GM23338 (cell line): ENCODE data around the gene SLC17A8. TPM values are rescaled to one million over a fixed set of nuclear protein-coding genes. Genes with fewer than 3 reads are reported as not detected.

Experiments
- ATAC-seq: fragments of 200-7000 bp; cut with Tn5 transposase; 3 replicates; pipeline ENCODE4 v1.9.1; 2020
- DNase-seq: peaks from one replicate; pipeline ENCODE4 v3.0.0-alpha.2; 2015; ENCODE audit warnings: low spot score
- H2AFZ ChIP-seq: fragments of 200-600 bp; sonication (generic); 2 replicates; pipeline ENCODE4 v1.8.0; 2016; ENCODE audit warnings: antibody characterized with exemption, mild to moderate bottlenecking, moderate library complexity
- H3F3A ChIP-seq: fragments of 200-600 bp; sonication (generic); replicated peaks from 2 replicates; pipeline ENCODE4 v1.8.0; 2017; ENCODE audit warnings: antibody characterized with exemption, mixed run types, low read depth
- H3K27ac ChIP-seq: fragments of 200-600 bp; sonication (generic); 2 replicates; pipeline ENCODE4 v1.6.1; 2016; ENCODE audit warnings: low read depth
- H3K27me3 ChIP-seq: fragments of 200-600 bp; sonication (generic); 2 replicates; pipeline ENCODE4 v1.8.0; 2016; ENCODE audit warnings: mild to moderate bottlenecking, mixed run types, moderate library complexity; ENCODE audit not compliant: insufficient read depth
- H3K36me3 ChIP-seq: fragments of 200-600 bp; sonication (generic); 2 replicates; pipeline ENCODE4 v1.8.0; 2016; ENCODE audit warnings: mild to moderate bottlenecking; ENCODE audit not compliant: insufficient read depth
- H3K4me1 ChIP-seq: fragments of 200-600 bp; sonication (generic); 2 replicates; pipeline ENCODE4 v1.8.0; 2016; ENCODE audit warnings: mild to moderate bottlenecking, moderate library complexity; ENCODE audit not compliant: insufficient read depth
- H3K4me2 ChIP-seq: fragments of 200-600 bp; sonication (generic); 2 replicates; pipeline ENCODE4 v1.7.1; 2017; ENCODE audit warnings: mixed run types
- H3K4me3 ChIP-seq: fragments of 200-600 bp; sonication (generic); 2 replicates; pipeline ENCODE4 v1.6.1; 2016; ENCODE audit warnings: mixed run types
- H3K79me2 ChIP-seq: fragments of 200-600 bp; sonication (generic); replicated peaks from 2 replicates; pipeline ENCODE4 v1.8.0; 2017; ENCODE audit warnings: mild to moderate bottlenecking; ENCODE audit not compliant: insufficient read depth
- H3K9me2 ChIP-seq: fragments of 200-600 bp; sonication (generic); 2 replicates; pipeline ENCODE4 v1.8.0; 2017; ENCODE audit not compliant: insufficient read depth
- H4K20me1 ChIP-seq: fragments of 200-600 bp; sonication (generic); replicated peaks from 2 replicates; pipeline ENCODE4 v1.8.0; 2017; ENCODE audit warnings: mild to moderate bottlenecking; ENCODE audit not compliant: insufficient read depth
- H3K27ac Mint-ChIP-seq: 2 replicates; pipeline ENCODE4 v1.8.0; 2020; ENCODE audit warnings: inconsistent platforms, mild to moderate bottlenecking, moderate library complexity, mixed read lengths
- H3K27me3 Mint-ChIP-seq: 3 replicates; pipeline ENCODE4 v1.8.0; 2022; ENCODE audit warnings: low read depth, mild to moderate bottlenecking, moderate library complexity, mixed read lengths, inconsistent platforms; ENCODE audit not compliant: insufficient read depth, poor library complexity
- H3K36me3 Mint-ChIP-seq: 3 replicates; pipeline ENCODE4 v1.8.0; 2021; ENCODE audit warnings: low read depth, mild to moderate bottlenecking, inconsistent platforms, moderate library complexity, mixed read lengths
- H3K4me1 Mint-ChIP-seq: 3 replicates; pipeline ENCODE4 v1.8.0; 2020; ENCODE audit warnings: mild to moderate bottlenecking, inconsistent platforms, mixed read lengths
- H3K4me3 Mint-ChIP-seq: 3 replicates; pipeline ENCODE4 v1.8.0; 2021; ENCODE audit warnings: moderate library complexity, mild to moderate bottlenecking, inconsistent platforms, mixed read lengths
- H3K9me3 Mint-ChIP-seq: 3 replicates; pipeline ENCODE4 v1.8.0; 2020; ENCODE audit warnings: moderate library complexity, mild to moderate bottlenecking, inconsistent platforms, mixed read lengths
- EZH2 ChIP-seq: fragments of 200-600 bp; sonication (generic); IDR thresholded peaks from one replicate; pipeline ENCODE4 v1.8.0; 2017; ENCODE audit warnings: antibody characterized with exemption, mild to moderate bottlenecking, low read depth; ENCODE audit not compliant: unreplicated experiment
- EZH2phosphoT487 ChIP-seq: fragments of 200-600 bp; sonication (generic); IDR thresholded peaks from one replicate; pipeline ENCODE4 v1.8.1; 2018; ENCODE audit warnings: antibody characterized with exemption; ENCODE audit not compliant: unreplicated experiment
- JUNB ChIP-seq: IDR thresholded peaks from one replicate; pipeline ENCODE4 v1.6.1; 2016; ENCODE audit warnings: antibody characterized with exemption; ENCODE audit not compliant: unreplicated experiment
- NANOG ChIP-seq: IDR thresholded peaks from 2 replicates; pipeline ENCODE4 v1.6.1; 2016; ENCODE audit warnings: antibody characterized with exemption, borderline replicate concordance
- POLR2AphosphoS5 ChIP-seq: IDR thresholded peaks from 2 replicates; pipeline ENCODE4 v1.6.1; 2016; ENCODE audit warnings: antibody characterized with exemption, low read depth
- STAT1 ChIP-seq: IDR thresholded peaks from one replicate; pipeline ENCODE4 v1.6.1; 2016; ENCODE audit warnings: antibody characterized with exemption; ENCODE audit not compliant: unreplicated experiment
- ZNF114 ChIP-seq: fragments of 250-450 bp; sonication (Bioruptor Pico); IDR thresholded peaks from 2 replicates; pipeline ENCODE4 v1.5.0; 2020; ENCODE audit warnings: mild to moderate bottlenecking, moderate library complexity
- ZNF331 ChIP-seq: fragments of 250-450 bp; sonication (Bioruptor Pico); IDR thresholded peaks from 2 replicates; pipeline ENCODE4 v1.5.0; 2020; ENCODE audit warnings: low read depth, mild to moderate bottlenecking, moderate library complexity
- polyA plus RNA-seq: library from polyadenylated mRNA; unstranded; fragments of >200 nt; fragmentation: Nextera tagmentation; extraction: Ambion mirVana; gene quantifications from 2 replicates; pipeline ENCODE4 v1.2.1, GENCODE V29; 2016
- total RNA-seq: library from RNA; depleted of rRNA; stranded (reverse); fragments of >200 nt; shearing (Covaris generic); gene quantifications from 2 replicates; pipeline ENCODE4 v1.2.3, GENCODE V29; 2014
- TF ChIP-seq, protein P1 (sequence below): IDR thresholded peaks from one replicate; pipeline ENCODE4 v1.6.1; 2018; ENCODE audit warnings: antibody characterized with exemption; ENCODE audit not compliant: unreplicated experiment
- TF ChIP-seq, protein P2 (sequence below): fragments of 250-450 bp; sonication (Bioruptor Pico); IDR thresholded peaks from 2 replicates; pipeline ENCODE4 v1.5.0; 2020; ENCODE audit warnings: mild to moderate bottlenecking, moderate library complexity
- TF ChIP-seq, protein P3 (sequence below), 2 experiments: fragments of 200-600 bp in 1 of 2; sonication (generic) in 1 of 2; conservative IDR thresholded peaks; 2 replicates each; pipeline versions ENCODE4 v1.5.1 to v1.6.1; 2016 to 2017; ENCODE audit warnings: antibody characterized with exemption in 2 of 2, low read depth in 2 of 2, mild to moderate bottlenecking in 2 of 2, moderate library complexity in 1 of 2

Gene SLC17A8
- total and polyA plus RNA-seq, 2 experiments from 2014 or later = 0.05 to 0.24 TPM

DNA sequence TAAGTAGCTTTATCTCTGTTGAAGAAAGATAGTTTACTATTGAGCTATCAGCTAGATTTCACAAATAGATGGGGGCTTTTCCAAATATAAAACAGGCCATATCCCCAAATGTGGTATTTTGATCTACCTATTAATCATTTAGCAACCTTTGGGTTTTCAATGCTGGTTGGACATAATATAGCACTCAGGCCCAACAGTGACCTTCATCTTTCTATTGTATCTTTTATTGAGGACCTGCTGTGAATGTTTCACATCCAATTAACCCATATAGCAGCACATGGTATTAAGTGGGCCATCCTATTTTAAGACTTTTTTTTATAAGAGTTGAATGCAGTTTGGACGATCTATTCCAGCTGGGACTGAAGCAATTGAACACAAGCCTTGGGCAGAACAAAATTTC, 106.8 kb downstream of the SLC17A8 start (continued):
- TF ChIP-seq, protein P1, sequence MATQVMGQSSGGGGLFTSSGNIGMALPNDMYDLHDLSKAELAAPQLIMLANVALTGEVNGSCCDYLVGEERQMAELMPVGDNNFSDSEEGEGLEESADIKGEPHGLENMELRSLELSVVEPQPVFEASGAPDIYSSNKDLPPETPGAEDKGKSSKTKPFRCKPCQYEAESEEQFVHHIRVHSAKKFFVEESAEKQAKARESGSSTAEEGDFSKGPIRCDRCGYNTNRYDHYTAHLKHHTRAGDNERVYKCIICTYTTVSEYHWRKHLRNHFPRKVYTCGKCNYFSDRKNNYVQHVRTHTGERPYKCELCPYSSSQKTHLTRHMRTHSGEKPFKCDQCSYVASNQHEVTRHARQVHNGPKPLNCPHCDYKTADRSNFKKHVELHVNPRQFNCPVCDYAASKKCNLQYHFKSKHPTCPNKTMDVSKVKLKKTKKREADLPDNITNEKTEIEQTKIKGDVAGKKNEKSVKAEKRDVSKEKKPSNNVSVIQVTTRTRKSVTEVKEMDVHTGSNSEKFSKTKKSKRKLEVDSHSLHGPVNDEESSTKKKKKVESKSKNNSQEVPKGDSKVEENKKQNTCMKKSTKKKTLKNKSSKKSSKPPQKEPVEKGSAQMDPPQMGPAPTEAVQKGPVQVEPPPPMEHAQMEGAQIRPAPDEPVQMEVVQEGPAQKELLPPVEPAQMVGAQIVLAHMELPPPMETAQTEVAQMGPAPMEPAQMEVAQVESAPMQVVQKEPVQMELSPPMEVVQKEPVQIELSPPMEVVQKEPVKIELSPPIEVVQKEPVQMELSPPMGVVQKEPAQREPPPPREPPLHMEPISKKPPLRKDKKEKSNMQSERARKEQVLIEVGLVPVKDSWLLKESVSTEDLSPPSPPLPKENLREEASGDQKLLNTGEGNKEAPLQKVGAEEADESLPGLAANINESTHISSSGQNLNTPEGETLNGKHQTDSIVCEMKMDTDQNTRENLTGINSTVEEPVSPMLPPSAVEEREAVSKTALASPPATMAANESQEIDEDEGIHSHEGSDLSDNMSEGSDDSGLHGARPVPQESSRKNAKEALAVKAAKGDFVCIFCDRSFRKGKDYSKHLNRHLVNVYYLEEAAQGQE = no peak
- no peak for TF ChIP-seq ZNF114
- no peak for TF ChIP-seq ZNF331 (CRISPR knock-in tag)
- TF ChIP-seq JUNB = no peak

DNA sequence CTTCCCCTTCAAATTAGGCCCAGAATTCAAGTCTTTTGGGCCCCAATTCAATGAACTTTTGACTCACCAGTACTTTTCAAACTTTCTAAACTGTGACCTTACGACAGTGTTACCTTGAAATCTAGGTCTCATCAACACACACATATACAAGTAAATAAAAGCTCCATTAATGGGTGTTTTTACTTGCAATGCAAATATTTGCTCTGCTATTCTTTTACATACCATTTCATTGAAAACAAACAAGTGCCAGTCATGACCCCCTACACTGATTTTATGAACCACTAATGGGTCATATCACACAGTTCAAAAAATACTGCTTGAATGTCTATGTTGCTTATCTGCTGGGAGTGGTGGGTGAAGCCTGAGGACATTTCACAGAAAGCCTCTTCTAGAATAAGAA, 107.7 kb downstream of the SLC17A8 start:
- Histone ChIP-seq H3K27ac (no peak overlapping the region), H2AFZ (no peak overlapping the region), H3K36me3 (no peaks in the 10 kb centered on the region), H3K27me3 (no peaks in the 10 kb centered on the region), H3K4me3 (no peak overlapping the region), H3K4me1 (peaks cover 14% of the 10 kb centered on the region), H4K20me1 (no peaks in the 10 kb centered on the region), H3K9me2 (no peaks in the 10 kb centered on the region; the same call in 1 of the 2 replicates), H3F3A (no peaks in the 10 kb centered on the region), H3K4me2 (no peak overlapping the region), H3K79me2 (no peaks in the 10 kb centered on the region)
- Mint-ChIP-seq H3K27ac (no peak overlapping the region), H3K9me3 (no peaks in the 10 kb centered on the region), H3K27me3 (peaks cover 2% of the 10 kb centered on the region), H3K4me1 (peaks cover 12% of the 10 kb centered on the region), H3K36me3 (no peaks in the 10 kb centered on the region), H3K4me3 (no peak overlapping the region)
- DNase-seq = no peak
- ATAC-seq = no peak
- TF ChIP-seq POLR2AphosphoS5 = no peak
- TF ChIP-seq STAT1 = no peak
- no peak for TF ChIP-seq NANOG
- TF ChIP-seq EZH2 = no peak
- TF ChIP-seq, protein P2, sequence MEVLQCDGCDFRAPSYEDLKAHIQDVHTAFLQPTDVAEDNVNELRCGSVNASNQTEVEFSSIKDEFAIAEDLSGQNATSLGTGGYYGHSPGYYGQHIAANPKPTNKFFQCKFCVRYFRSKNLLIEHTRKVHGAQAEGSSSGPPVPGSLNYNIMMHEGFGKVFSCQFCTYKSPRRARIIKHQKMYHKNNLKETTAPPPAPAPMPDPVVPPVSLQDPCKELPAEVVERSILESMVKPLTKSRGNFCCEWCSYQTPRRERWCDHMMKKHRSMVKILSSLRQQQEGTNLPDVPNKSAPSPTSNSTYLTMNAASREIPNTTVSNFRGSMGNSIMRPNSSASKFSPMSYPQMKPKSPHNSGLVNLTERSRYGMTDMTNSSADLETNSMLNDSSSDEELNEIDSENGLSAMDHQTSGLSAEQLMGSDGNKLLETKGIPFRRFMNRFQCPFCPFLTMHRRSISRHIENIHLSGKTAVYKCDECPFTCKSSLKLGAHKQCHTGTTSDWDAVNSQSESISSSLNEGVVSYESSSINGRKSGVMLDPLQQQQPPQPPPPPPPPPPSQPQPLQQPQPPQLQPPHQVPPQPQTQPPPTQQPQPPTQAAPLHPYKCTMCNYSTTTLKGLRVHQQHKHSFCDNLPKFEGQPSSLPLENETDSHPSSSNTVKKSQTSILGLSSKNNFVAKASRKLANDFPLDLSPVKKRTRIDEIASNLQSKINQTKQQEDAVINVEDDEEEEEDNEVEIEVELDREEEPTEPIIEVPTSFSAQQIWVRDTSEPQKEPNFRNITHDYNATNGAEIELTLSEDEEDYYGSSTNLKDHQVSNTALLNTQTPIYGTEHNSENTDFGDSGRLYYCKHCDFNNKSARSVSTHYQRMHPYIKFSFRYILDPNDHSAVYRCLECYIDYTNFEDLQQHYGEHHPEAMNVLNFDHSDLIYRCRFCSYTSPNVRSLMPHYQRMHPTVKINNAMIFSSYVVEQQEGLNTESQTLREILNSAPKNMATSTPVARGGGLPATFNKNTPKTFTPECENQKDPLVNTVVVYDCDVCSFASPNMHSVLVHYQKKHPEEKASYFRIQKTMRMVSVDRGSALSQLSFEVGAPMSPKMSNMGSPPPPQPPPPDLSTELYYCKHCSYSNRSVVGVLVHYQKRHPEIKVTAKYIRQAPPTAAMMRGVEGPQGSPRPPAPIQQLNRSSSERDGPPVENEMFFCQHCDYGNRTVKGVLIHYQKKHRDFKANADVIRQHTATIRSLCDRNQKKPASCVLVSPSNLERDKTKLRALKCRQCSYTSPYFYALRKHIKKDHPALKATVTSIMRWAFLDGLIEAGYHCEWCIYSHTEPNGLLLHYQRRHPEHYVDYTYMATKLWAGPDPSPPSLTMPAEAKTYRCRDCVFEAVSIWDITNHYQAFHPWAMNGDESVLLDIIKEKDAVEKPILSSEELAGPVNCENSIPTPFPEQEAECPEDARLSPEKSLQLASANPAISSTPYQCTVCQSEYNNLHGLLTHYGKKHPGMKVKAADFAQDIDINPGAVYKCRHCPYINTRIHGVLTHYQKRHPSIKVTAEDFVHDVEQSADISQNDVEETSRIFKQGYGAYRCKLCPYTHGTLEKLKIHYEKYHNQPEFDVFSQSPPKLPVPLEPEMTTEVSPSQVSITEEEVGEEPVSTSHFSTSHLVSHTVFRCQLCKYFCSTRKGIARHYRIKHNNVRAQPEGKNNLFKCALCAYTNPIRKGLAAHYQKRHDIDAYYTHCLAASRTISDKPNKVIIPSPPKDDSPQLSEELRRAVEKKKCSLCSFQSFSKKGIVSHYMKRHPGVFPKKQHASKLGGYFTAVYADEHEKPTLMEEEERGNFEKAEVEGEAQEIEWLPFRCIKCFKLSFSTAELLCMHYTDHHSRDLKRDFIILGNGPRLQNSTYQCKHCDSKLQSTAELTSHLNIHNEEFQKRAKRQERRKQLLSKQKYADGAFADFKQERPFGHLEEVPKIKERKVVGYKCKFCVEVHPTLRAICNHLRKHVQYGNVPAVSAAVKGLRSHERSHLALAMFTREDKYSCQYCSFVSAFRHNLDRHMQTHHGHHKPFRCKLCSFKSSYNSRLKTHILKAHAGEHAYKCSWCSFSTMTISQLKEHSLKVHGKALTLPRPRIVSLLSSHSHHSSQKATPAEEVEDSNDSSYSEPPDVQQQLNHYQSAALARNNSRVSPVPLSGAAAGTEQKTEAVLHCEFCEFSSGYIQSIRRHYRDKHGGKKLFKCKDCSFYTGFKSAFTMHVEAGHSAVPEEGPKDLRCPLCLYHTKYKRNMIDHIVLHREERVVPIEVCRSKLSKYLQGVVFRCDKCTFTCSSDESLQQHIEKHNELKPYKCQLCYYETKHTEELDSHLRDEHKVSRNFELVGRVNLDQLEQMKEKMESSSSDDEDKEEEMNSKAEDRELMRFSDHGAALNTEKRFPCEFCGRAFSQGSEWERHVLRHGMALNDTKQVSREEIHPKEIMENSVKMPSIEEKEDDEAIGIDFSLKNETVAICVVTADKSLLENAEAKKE (CRISPR knock-in tag) = no peak
- TF ChIP-seq, protein P3, sequence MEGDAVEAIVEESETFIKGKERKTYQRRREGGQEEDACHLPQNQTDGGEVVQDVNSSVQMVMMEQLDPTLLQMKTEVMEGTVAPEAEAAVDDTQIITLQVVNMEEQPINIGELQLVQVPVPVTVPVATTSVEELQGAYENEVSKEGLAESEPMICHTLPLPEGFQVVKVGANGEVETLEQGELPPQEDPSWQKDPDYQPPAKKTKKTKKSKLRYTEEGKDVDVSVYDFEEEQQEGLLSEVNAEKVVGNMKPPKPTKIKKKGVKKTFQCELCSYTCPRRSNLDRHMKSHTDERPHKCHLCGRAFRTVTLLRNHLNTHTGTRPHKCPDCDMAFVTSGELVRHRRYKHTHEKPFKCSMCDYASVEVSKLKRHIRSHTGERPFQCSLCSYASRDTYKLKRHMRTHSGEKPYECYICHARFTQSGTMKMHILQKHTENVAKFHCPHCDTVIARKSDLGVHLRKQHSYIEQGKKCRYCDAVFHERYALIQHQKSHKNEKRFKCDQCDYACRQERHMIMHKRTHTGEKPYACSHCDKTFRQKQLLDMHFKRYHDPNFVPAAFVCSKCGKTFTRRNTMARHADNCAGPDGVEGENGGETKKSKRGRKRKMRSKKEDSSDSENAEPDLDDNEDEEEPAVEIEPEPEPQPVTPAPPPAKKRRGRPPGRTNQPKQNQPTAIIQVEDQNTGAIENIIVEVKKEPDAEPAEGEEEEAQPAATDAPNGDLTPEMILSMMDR (conservative IDR thresholded peaks at IDR 0.05; ENCODE audit: low read depth in 2 of 2) = no peak
- no peak for TF ChIP-seq ZNF114
- TF ChIP-seq EZH2phosphoT487 = no peak
- TF ChIP-seq JUNB = no peak
